NK-92 (cell line): Measurements from ENCODE around the gene BRINP1.

Source experiments
- DNase-seq: peaks from one replicate; lab custom pipeline; 2025; ENCODE audit not compliant: unreplicated experiment; lab: John Stamatoyannopoulos, UW

The BRINP1 gene

GRCh38 chr9:119368681-119369581 is at the start of gene BRINP1:
Gene BRINP1, minus strand, starts transcription at chr9:119369435. Its CDS starts 56,080 bp downstream, at chr9:119313355.
- DNase-seq, result no peak

GRCh38 chr9:119418721-119419120 is 49.5 kb upstream of the BRINP1 start:
- DNase-seq, result no peak

GRCh38 chr9:119416793-119417192 is 47.6 kb upstream of the BRINP1 start:
- no peak for DNase-seq

- DNase-seq, result no peak
Measured at GRCh38 chr9:119412399-119412798, 43.2 kb upstream of the BRINP1 start.

GRCh38 chr9:119409552-119409951 is 40.3 kb upstream of the BRINP1 start:
- no peak for DNase-seq

- DNase-seq, result no peak
Measured at GRCh38 chr9:119400606-119401005, 31.4 kb upstream of the BRINP1 start.

GRCh38 chr9:119398350-119398749 is 29.1 kb upstream of the BRINP1 start:
- no peak for DNase-seq

GRCh38 chr9:119391878-119392277 is 22.6 kb upstream of the BRINP1 start:
- no peak for DNase-seq

- no peak for DNase-seq
Measured at GRCh38 chr9:119375892-119376291, 6.7 kb upstream of the BRINP1 start.

- no peak for DNase-seq
Measured at GRCh38 chr9:119372951-119373350, 3.7 kb upstream of the BRINP1 start.

GRCh38 chr9:119370816-119371215 is 1.6 kb upstream of the BRINP1 start:
- DNase-seq, result no peak

GRCh38 chr9:119369680-119370366 is 588 bp upstream of the BRINP1 start:
- no peak for DNase-seq

GRCh38 chr9:119368179-119368578 is 1.1 kb downstream of the BRINP1 start:
- DNase-seq, result no peak

- no peak for DNase-seq
Measured at GRCh38 chr9:119367683-119368075, 1.6 kb downstream of the BRINP1 start.

GRCh38 chr9:119366909-119367682 is 2.1 kb downstream of the BRINP1 start:
- no peak for DNase-seq

GRCh38 chr9:119365291-119366027 is 3.8 kb downstream of the BRINP1 start:
- no peak for DNase-seq

- no peak for DNase-seq
Measured at GRCh38 chr9:119360237-119360636, 9.0 kb downstream of the BRINP1 start.

- DNase-seq, result no peak
Measured at GRCh38 chr9:119357336-119358096, 11.7 kb downstream of the BRINP1 start.

GRCh38 chr9:119349351-119349825 is 19.8 kb downstream of the BRINP1 start:
- DNase-seq, result no peak
